ENCODE data around the gene RASD1. TPM values are rescaled to one million over a fixed set of nuclear protein-coding genes. Genes with fewer than 3 reads are reported as not detected.

Gene RASD1
- total RNA-seq, 4 donors from 2014 or later = 1.1 to 8.4 (median 4.3) TPM

GRCh38 chr17:17513626-17514025 lies 17.4 kb upstream of the RASD1 start:
- Histone ChIP-seq H3K9me3 (no peaks in the 10 kb centered on the region), H3K27ac (no peak overlapping the region), H3K36me3 (peaks cover 0 to 12% (median 0%) of the 10 kb centered on the region in 3 donors), H3K4me3 (no peak overlapping the region), H3K27me3 (no peaks in the 10 kb centered on the region), H3K4me1 (peaks cover 0 to 30% (median 16%) of the 10 kb centered on the region in 3 donors)
- 94 to 96% methylated on average over 6 to 7 of the region's 7 CpGs for WGBS, 2 donors
- DNase-seq = no peak
- TF ChIP-seq, protein P1, sequence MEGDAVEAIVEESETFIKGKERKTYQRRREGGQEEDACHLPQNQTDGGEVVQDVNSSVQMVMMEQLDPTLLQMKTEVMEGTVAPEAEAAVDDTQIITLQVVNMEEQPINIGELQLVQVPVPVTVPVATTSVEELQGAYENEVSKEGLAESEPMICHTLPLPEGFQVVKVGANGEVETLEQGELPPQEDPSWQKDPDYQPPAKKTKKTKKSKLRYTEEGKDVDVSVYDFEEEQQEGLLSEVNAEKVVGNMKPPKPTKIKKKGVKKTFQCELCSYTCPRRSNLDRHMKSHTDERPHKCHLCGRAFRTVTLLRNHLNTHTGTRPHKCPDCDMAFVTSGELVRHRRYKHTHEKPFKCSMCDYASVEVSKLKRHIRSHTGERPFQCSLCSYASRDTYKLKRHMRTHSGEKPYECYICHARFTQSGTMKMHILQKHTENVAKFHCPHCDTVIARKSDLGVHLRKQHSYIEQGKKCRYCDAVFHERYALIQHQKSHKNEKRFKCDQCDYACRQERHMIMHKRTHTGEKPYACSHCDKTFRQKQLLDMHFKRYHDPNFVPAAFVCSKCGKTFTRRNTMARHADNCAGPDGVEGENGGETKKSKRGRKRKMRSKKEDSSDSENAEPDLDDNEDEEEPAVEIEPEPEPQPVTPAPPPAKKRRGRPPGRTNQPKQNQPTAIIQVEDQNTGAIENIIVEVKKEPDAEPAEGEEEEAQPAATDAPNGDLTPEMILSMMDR (IDR thresholded peaks at IDR 0.05) = no peak
- TF ChIP-seq POLR2A (IDR thresholded peaks at IDR 0.05) = no peak
- intact Hi-C loops (cut with DNase I) = no loop called here

- Histone ChIP-seq H3K27ac (no peak overlapping the region), H3K36me3 (peaks cover 0 to 14% (median 0%) of the 10 kb centered on the region in 3 donors), H3K27me3 (no peaks in the 10 kb centered on the region), H3K4me3 (no peak overlapping the region), H3K4me1 (peaks cover 0 to 30% (median 16%) of the 10 kb centered on the region in 3 donors), H3K9me3 (no peaks in the 10 kb centered on the region)
- WGBS, 2 donors = 87 to 96% methylated on average over 4 to 5 of the region's 5 CpGs
- intact Hi-C loops (cut with DNase I) = no loop called here
- no peak for DNase-seq
- no peak for TF ChIP-seq POLR2A (IDR thresholded peaks at IDR 0.05)
- TF ChIP-seq, protein P1 (IDR thresholded peaks at IDR 0.05) = no peak
Measured at GRCh38 chr17:17512866-17513265, 16.7 kb upstream of the RASD1 start.

GRCh38 chr17:17511881-17512858 lies 16.0 kb upstream of the RASD1 start:
- DNase-seq = no peak
- no peaks in the 10 kb centered on the region for H3K27me3 ChIP-seq
- H3K4me1 ChIP-seq = peaks cover under 1 to 33% (median 16%) of the 10 kb centered on the region in 3 donors
- no peak overlapping the region for H3K4me3 ChIP-seq
- H3K27ac ChIP-seq = no peak overlapping the region
- no peaks in the 10 kb centered on the region for H3K9me3 ChIP-seq
- H3K36me3 ChIP-seq = peaks cover 0 to 15% (median 0%) of the 10 kb centered on the region in 3 donors
- intact Hi-C loops (cut with DNase I) = no loop called here
- no peak for TF ChIP-seq POLR2A (IDR thresholded peaks at IDR 0.05)
- TF ChIP-seq, protein P1 (IDR thresholded peaks at IDR 0.05) = no peak
- 58 to 70% methylated on average over 2 to 9 of the region's 29 CpGs for WGBS, 2 donors

- H3K4me3 ChIP-seq = no peak overlapping the region
- no peaks in the 10 kb centered on the region for H3K27me3 ChIP-seq
- 20 to 40% methylated on average over 1 to 2 of the region's 12 CpGs for WGBS, 2 donors
- H3K4me1 ChIP-seq = peaks cover 5 to 41% (median 16%) of the 10 kb centered on the region in 3 donors
- no peak for DNase-seq
- H3K9me3 ChIP-seq = no peaks in the 10 kb centered on the region
- intact Hi-C loops (cut with DNase I) = no loop called here
- no peak for TF ChIP-seq POLR2A (IDR thresholded peaks at IDR 0.05)
- TF ChIP-seq, protein P1 (IDR thresholded peaks at IDR 0.05) = no peak
- peaks cover 0 to 15% (median 0%) of the 10 kb centered on the region in 3 donors for H3K36me3 ChIP-seq
- H3K27ac ChIP-seq = no peak overlapping the region
Measured at GRCh38 chr17:17511293-17511741, 15.1 kb upstream of the RASD1 start.
